K562 (cell line): ENCODE measurements around the gene LYSMD1. TPM values are rescaled to one million over a fixed set of nuclear protein-coding genes. Genes with fewer than 3 reads are reported as not detected.

Experiments
- NR2C1 ChIP-seq, 2 experiments: fragments of 450-650 bp; IDR thresholded peaks; 2 replicates each; pipeline ENCODE4 v1.6.1; 2017; ENCODE audit warnings: mild to moderate bottlenecking in 2 of 2, antibody characterized with exemption in 1 of 2, inconsistent platforms in 1 of 2, missing compliant biosample characterization in 1 of 2, missing genetic modification characterization in 1 of 2
- PHF21A ChIP-seq: fragments of 450-650 bp; IDR thresholded peaks from 2 replicates; pipeline ENCODE4 v1.6.1; 2017; ENCODE audit warnings: low read depth, borderline replicate concordance
- PKNOX1 ChIP-seq: fragments of 450-650 bp; IDR thresholded peaks from 2 replicates; pipeline ENCODE4 v1.6.1; 2016
- PREB ChIP-seq: sonication (generic); formaldehyde crosslinking; IDR thresholded peaks from 2 replicates; pipeline ENCODE4 v1.8.1; 2023; ENCODE audit warnings: mild to moderate bottlenecking, missing genetic modification reagents
- RAD51 ChIP-seq: fragments of 450-650 bp; IDR thresholded peaks from 2 replicates; pipeline ENCODE4 v1.7.1; 2016; ENCODE audit warnings: low read depth, mild to moderate bottlenecking, borderline replicate concordance
- polyA plus RNA-seq, 8 experiments: library from polyadenylated mRNA; depleted of rRNA in 4 of 8; stranded (reverse) in 5 of 8; unstranded in 3 of 8; fragments of >200 nt; fragmentation: Nextera tagmentation in 2 of 8; fragmentation: Illumina TruSeq in 1 of 8; extraction: Ambion mirVana in 2 of 8; extraction: Trizol in 1 of 8; gene quantifications; 2 replicates each; pipeline versions ENCODE4 v1.2.1 to v1.2.3, GENCODE V29; 2011 to 2014; ENCODE audit warnings: inconsistent platforms in 1 of 8, missing spikeins in 1 of 8
- total RNA-seq, 7 experiments: library from RNA; depleted of rRNA in 6 of 7; stranded (reverse); fragments of >200 nt in 6 of 7; fragmentation: Illumina TruSeq in 2 of 7; extraction: Trizol in 2 of 7; gene quantifications; 2 replicates each; pipeline versions ENCODE4 v1.2.1 to v1.2.3, GENCODE V29; 2011 to 2021; ENCODE audit warnings: low replicate concordance in 1 of 7
- TF ChIP-seq, protein P1 (sequence below): fragments of 450-650 bp; formaldehyde crosslinking; IDR thresholded peaks from 2 replicates; pipeline ENCODE4 v1.4.0; 2020; ENCODE audit warnings: mild to moderate bottlenecking, moderate library complexity
- TF ChIP-seq, protein P2 (sequence below): fragments of 250-450 bp; sonication (Bioruptor Pico); IDR thresholded peaks from 2 replicates; pipeline ENCODE4 v1.5.0; 2021; ENCODE audit warnings: mild to moderate bottlenecking, moderate library complexity
- TF ChIP-seq, protein P3 (sequence below), 2 experiments: fragments of 450-650 bp; formaldehyde crosslinking in 1 of 2; IDR thresholded peaks; 2 replicates each; pipeline versions ENCODE4 v1.4.0 to v1.6.1; 2014 to 2020; ENCODE audit warnings: mild to moderate bottlenecking in 2 of 2, borderline replicate concordance in 1 of 2, low read depth in 1 of 2

LYSMD1 gene
- total and polyA plus RNA-seq, 9 of the 15 experiments (the other 6 are each of a cell fraction or from before 2014, with no cell fraction given) = 2.2 to 9.4 (median 6.0) TPM

DNA sequence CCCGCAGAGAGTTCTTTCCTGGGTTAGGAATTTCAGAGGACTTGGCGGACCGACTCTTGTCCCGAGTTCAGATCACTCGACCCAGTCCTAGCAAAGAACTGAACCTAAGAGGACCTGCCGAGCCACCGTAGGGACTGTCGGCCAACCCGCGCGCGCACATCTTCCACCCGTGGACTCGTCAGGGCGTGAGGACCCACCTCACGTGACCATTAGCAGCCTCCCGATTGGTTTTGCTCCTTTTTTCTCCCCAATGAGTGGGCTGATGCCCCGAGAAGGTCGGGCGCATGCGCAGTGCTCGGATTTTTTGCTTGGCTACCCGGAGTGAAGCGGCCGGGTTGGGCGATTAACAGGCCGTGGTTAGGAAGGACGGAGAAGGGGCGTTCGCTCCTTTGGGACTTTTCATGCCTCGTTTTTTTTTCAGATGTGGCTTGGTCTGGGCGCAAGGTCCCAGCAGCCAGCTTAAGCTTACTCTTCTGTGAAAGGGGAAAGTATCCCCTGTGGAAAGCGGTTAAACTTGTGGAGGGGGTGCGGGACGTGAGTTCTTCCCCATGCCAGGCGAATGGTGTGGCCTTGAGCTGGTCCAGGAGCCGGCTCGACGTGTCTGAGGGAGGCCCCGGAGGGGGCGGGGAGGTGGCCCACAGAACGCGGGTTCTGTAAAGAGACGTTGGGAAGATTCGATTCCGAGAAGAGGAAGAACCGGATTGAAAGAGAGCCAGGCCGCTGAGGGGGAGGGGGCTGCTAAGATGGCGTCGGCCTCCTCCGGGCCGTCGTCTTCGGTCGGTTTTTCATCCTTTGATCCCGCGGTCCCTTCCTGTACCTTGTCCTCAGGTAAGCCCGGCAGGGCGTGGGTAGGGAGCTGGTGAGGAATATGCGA, 32.8 kb upstream of the LYSMD1 start, which contains the start of gene PIP5K1A (continued):
- TF ChIP-seq RAD51 (peak; percentile 96), NR2C1 (IDR thresholded peaks at IDR 0.05) (no peak; the same call in 1 of the 2 replicates), NR2C1 (tag; IDR thresholded peaks at IDR 0.05) (peak; percentile 45; the same call in 1 of the 2 replicates), PREB (CRISPR knock-in tag) (no peak), PKNOX1 (no peak), PHF21A (no peak)
- TF ChIP-seq, protein P1, sequence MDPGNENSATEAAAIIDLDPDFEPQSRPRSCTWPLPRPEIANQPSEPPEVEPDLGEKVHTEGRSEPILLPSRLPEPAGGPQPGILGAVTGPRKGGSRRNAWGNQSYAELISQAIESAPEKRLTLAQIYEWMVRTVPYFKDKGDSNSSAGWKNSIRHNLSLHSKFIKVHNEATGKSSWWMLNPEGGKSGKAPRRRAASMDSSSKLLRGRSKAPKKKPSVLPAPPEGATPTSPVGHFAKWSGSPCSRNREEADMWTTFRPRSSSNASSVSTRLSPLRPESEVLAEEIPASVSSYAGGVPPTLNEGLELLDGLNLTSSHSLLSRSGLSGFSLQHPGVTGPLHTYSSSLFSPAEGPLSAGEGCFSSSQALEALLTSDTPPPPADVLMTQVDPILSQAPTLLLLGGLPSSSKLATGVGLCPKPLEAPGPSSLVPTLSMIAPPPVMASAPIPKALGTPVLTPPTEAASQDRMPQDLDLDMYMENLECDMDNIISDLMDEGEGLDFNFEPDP (CRISPR knock-in tag) = no peak
- TF ChIP-seq, protein P2, sequence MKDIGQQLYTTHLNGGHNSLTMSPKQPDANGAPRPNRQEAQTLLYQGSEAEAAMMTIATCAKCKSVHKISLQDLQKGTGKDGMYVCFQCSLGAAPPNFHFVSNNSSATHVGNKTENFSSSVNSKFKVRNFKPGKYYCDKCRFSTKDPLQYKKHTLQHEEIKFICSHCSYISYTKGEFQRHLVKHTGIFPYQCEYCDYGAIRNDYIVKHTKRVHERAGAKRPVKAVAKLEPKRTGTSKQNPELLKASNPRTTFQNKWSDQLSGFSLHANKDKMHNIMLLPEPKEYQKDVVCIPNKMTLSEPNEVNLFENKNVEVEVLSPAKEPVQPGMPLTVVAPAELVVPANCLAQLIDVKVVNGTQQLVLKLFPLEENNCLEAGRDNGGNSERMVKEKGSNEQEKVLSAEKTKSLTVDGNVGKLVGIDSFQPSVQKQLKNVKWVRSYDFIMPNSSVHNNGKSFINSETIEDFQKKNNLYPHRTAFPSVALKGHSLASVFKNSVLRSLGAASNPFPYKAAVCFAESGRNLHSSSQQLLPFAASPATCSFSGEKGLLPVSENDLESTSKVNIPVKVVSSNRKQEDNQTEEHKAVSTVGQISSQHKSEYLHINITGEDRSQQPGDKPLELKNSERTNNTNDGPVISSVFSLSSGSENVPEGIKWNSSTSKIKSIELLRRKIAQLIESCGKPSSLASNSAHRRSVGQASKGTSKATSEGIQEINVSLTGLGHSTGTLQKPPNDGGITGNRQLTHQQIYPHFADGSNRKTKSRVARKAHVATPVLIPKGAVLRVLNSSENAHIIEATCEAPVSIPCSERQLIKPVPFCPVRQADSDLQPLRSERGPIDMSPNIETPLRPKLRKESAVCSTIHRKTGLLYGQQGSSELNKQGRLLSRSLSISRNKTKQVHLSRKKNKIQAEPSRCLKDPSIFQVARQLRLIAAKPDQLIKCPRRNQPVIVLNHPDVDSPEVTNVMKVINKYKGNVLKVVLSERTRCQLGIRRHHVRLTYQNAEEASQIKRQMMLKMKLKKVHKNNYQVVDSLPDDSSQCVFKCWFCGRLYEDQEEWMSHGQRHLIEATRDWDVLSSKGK = no peak
- TF ChIP-seq, protein P3, sequence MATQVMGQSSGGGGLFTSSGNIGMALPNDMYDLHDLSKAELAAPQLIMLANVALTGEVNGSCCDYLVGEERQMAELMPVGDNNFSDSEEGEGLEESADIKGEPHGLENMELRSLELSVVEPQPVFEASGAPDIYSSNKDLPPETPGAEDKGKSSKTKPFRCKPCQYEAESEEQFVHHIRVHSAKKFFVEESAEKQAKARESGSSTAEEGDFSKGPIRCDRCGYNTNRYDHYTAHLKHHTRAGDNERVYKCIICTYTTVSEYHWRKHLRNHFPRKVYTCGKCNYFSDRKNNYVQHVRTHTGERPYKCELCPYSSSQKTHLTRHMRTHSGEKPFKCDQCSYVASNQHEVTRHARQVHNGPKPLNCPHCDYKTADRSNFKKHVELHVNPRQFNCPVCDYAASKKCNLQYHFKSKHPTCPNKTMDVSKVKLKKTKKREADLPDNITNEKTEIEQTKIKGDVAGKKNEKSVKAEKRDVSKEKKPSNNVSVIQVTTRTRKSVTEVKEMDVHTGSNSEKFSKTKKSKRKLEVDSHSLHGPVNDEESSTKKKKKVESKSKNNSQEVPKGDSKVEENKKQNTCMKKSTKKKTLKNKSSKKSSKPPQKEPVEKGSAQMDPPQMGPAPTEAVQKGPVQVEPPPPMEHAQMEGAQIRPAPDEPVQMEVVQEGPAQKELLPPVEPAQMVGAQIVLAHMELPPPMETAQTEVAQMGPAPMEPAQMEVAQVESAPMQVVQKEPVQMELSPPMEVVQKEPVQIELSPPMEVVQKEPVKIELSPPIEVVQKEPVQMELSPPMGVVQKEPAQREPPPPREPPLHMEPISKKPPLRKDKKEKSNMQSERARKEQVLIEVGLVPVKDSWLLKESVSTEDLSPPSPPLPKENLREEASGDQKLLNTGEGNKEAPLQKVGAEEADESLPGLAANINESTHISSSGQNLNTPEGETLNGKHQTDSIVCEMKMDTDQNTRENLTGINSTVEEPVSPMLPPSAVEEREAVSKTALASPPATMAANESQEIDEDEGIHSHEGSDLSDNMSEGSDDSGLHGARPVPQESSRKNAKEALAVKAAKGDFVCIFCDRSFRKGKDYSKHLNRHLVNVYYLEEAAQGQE (IDR thresholded peaks at IDR 0.05; ENCODE audit: borderline replicate concordance) = peak; percentile 84
- TF ChIP-seq, protein P3 (CRISPR knock-in tag; IDR thresholded peaks at IDR 0.05; ENCODE audit: low read depth) = no peak
